HAP-1 (cell line): ENCODE measurements around the gene HRH3.
A peak's percentile ranks its signal among the peaks of the same experiment; 100 is the strongest.

Source experiments
- DNase-seq, 2 experiments: peaks; one replicate each; pipeline ENCODE4 v3.0.0-alpha.2; 2016 to 2020; ENCODE audit warnings: low spot score in 2 of 2
- H3K27me3 ChIP-seq: fragments of 250-450 bp; sonication (Bioruptor Pico); 2 replicates; pipeline ENCODE4 v1.5.1; 2020; ENCODE audit warnings: low read depth, mild to moderate bottlenecking, moderate library complexity
- H3K36me3 ChIP-seq: fragments of 250-450 bp; sonication (Bioruptor Pico); replicated peaks from 2 replicates; pipeline ENCODE4 v1.5.1; 2020; ENCODE audit warnings: mild to moderate bottlenecking
- H3K4me1 ChIP-seq: fragments of 250-450 bp; sonication (Bioruptor Pico); 2 replicates; pipeline ENCODE4 v1.5.1; 2020; ENCODE audit warnings: mild to moderate bottlenecking
- H3K4me3 ChIP-seq: fragments of 250-450 bp; sonication (Bioruptor Pico); 2 replicates; pipeline ENCODE4 v1.5.1; 2020; ENCODE audit warnings: mild to moderate bottlenecking, moderate library complexity
- H3K9me3 ChIP-seq: fragments of 250-450 bp; sonication (Bioruptor Pico); 2 replicates; pipeline ENCODE4 v1.5.1; 2020; ENCODE audit warnings: mild to moderate bottlenecking, moderate library complexity
- in situ Hi-C: fragments of 300-500 bp; cut with MboI; formaldehyde crosslinking; loops from 3 replicates; pipeline ENCODE4 v1.14.3; 2020; ENCODE audit warnings: low sequenced_read_pairs, inconsistent platforms, mixed read lengths

Gene HRH3

DNA sequence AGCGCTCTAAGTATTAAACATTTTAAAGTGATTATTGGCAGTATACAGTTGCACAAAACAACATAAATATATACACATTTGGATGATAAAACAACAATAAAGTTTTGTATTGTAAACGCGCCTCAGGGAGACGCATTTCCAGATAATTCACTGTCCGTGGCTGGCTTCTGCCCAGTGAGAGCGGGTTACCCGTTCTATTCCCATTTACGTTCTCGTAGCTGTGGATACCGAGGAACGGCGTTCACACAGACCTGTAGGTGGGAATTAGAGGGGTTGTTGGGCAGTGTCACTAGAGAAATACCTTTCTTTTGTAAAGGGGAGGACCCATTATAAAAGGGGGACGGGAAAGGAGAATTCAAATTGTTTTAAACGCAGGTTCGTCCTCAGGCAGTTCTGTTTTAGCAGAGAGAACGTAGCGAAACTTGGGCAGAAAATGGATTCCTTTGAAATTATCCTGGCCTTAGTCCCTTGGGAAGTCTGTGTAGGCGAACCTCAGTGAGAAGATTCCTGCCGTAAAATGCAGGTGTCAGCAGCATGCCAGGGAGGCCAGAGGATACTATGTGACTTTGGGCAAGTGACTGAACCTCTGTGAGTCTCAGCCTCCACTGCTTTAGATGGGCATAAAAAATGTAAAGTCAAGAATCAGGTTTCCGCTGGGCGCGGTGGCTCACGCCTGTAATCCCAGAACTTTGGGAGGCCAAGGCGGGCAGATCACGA lies 36.5 kb downstream of the HRH3 start:
- in situ Hi-C loops: no loop called here
- DNase-seq: no peak

DNA sequence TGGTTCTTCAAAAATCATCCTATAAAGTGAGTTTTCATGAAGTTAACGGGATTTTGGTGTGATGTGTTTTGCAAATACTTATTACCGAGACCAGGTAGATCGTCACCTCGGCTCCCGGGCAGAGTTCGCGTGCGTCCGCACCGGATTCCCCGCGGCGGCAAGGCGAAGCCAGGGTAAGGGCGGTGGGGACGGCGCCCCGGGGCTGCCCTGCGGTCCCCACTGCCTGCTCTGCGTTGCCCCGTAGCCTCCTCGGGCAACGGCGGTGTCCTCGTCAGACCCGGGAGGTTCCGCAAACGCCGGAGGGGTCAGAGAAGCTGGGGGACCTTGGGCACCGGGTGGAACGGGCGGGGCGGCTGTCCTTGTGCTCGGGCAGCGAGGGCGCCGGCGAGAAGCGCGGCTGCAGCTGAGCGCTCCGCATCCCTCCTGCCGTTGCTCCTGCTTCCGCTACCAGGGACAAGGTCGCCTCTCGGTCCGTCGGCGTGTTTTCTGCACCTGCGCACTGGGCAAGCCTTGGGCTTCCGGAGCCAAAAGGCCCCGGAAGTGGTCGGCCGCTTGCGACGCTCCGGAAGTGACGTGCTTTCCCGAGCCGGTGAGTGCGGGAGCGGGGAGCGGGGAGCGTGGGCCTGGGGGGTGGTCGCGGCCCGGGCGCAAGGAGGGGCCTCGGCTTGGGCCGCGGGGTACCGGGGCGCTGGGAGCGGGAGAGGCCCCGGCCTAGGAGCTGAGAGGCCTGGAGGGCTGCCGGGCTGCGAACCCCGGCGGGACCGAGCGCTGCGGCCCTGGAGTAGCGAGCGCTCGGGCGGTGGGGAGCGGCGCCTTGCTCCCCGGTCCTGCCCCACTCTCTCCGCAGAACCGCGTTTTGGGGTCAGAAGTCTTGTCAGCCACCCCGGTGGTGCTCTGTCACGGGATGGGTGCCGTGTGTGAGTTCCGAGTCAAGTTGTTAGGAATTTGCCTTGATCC lies 37.3 kb downstream of the HRH3 start, which contains the start of gene MTG2:
Gene MTG2, plus strand, starts transcription at position 560 of the 957 bp plus-strand sequence. CDS start 10,393 bp downstream, outside the sequence.
- in situ Hi-C loops: no loop called here
- peaks cover 16% of the 10 kb centered on the region for H3K36me3 ChIP-seq
- DNase-seq: peak; percentile 89 to 96
- H3K4me1 ChIP-seq: peaks cover 10% of the 10 kb centered on the region
- no peaks in the 10 kb centered on the region for H3K27me3 ChIP-seq
- H3K4me3 ChIP-seq: peak within 1 kb of the TSS; percentile 88
- no peaks in the 10 kb centered on the region for H3K9me3 ChIP-seq

More for the DNA sequence above, 36.5 kb downstream of the HRH3 start:
- no peaks in the 10 kb centered on the region for H3K27me3 ChIP-seq
- peaks cover 10% of the 10 kb centered on the region for H3K4me1 ChIP-seq
- peaks cover 16% of the 10 kb centered on the region for H3K36me3 ChIP-seq
- no peaks in the 10 kb centered on the region for H3K9me3 ChIP-seq
- H3K4me3 ChIP-seq: peak overlapping the region; percentile 88

- no peaks in the 10 kb centered on the region for H3K27me3 ChIP-seq
- H3K9me3 ChIP-seq: no peaks in the 10 kb centered on the region
- H3K36me3 ChIP-seq: peaks cover 16% of the 10 kb centered on the region
- in situ Hi-C loops: no loop called here
- H3K4me3 ChIP-seq: peak overlapping the region; percentile 88
- peak in 1 of 2 experiments; percentile 41 for DNase-seq
- H3K4me1 ChIP-seq: peaks cover 10% of the 10 kb centered on the region
Observed at GRCh38 chr20:62181808-62182207, 38.3 kb downstream of the HRH3 start.

DNA sequence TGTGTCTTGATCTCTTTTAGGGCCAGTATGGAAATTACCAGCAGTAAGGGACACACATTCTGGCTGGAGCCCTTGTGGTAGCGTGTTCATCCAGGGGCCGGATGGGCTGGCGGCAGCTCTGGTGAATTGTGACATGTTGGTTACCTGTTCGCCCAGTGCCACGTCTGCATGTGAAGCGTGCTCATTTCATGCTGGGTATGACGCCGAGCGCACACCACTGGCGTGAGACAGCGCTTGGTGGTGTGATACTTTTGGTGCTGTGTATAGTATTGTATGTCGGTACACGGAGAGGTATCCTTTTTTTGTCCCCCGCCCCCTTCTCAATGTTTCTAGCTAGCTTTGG lies 40.9 kb downstream of the HRH3 start:
- no peak for DNase-seq
- H3K9me3 ChIP-seq: no peaks in the 10 kb centered on the region
- peaks cover 16% of the 10 kb centered on the region for H3K36me3 ChIP-seq
- no peaks in the 10 kb centered on the region for H3K27me3 ChIP-seq
- H3K4me3 ChIP-seq: no peak overlapping the region
- peaks cover 10% of the 10 kb centered on the region for H3K4me1 ChIP-seq
- in situ Hi-C loops: no loop called here

DNA sequence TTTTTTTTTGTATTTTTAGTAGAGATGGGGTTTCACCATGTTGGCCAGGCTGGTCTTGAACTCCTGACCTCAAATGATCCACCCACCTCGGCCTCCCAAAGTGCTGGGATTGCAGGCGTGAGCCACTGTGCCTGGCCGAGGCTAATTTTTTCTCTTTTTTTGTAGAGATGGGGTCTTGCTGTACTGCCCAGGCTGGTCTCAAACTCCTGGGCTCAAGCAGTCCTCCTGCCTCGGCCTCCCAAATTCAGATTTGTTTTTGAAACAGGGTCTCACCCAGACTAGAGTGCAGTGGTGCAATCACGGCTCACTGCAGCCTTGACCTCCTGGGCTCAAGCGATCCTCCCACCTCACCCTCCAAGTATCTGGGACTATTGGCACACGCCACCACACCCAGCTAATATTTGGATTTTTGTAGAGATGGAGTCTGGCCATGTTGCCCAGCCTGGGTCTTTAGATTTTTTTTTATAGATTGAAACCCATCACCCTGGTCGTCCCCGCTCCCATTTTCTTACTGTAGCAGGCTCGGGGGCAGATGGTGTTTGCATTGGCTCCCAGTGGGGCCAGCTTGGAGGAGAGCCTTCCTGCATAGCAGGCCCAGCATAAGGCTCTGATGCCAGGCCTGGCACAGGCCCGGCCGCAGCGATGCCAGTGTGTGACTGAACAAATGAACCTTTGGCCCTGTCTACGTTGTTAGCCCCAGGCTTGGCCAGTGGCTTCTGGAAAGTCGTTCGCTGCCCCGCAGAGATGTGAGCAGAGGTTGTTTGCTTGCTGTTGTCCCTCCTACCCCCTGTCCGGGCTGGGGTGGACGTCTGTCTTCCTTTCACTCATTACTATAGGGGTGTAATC lies 41.5 kb downstream of the HRH3 start:
- Histone ChIP-seq H3K36me3 (peaks cover 16% of the 10 kb centered on the region), H3K4me1 (peaks cover 10% of the 10 kb centered on the region), H3K27me3 (no peaks in the 10 kb centered on the region), H3K9me3 (no peaks in the 10 kb centered on the region), H3K4me3 (no peak overlapping the region)
- in situ Hi-C loops: no loop called here
- no peak for DNase-seq

DNA sequence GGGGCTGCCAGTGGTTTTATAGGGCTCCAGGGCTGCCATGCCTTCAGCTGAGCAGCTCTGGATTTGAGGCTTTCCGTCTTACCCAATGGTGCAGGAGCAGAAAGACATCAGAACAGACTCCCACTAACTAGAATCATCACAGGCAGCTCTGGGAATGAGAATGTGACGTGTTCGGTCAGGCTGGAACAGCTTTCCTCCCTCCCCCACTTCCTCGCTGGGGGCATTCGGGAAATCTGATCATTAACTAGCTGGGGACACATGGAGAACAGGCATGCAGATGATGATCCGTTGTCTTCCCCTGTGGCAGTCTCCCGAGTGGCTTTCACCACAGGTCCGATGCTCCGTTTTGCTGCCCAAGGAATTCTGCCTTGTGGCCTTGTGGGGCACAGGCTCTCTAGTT lies 42.8 kb downstream of the HRH3 start:
- no peak overlapping the region for H3K4me3 ChIP-seq
- no peaks in the 10 kb centered on the region for H3K9me3 ChIP-seq
- no peaks in the 10 kb centered on the region for H3K27me3 ChIP-seq
- peaks cover 11% of the 10 kb centered on the region for H3K36me3 ChIP-seq
- DNase-seq: no peak
- peaks cover 10% of the 10 kb centered on the region for H3K4me1 ChIP-seq
- in situ Hi-C loops: no loop called here

GRCh38 chr20:62176866-62177265 lies 43.2 kb downstream of the HRH3 start:
- DNase-seq: no peak
- no peaks in the 10 kb centered on the region for H3K9me3 ChIP-seq
- peaks cover 11% of the 10 kb centered on the region for H3K36me3 ChIP-seq
- peaks cover 7% of the 10 kb centered on the region for H3K4me1 ChIP-seq
- H3K27me3 ChIP-seq: no peaks in the 10 kb centered on the region
- H3K4me3 ChIP-seq: no peak overlapping the region
- in situ Hi-C loops: no loop called here

DNA sequence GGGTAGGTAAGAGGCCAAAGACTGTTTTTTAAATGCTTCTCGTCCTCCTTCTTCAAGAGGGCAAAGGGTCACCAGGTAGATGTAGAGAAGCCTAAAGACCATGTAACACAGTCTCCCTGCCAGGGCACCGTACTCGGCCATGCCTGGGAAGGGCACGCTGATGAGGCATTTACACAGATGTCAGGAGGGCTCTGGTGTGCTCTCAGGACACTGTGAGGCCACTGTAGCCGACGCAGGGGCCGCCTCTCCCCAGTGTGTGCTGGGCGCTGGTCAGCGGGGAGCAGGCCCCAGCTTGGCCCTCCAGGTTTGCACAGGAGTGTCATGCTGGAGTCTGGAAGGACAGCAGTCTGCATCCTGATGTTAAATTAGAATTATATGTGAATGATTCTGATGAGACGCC lies 44.4 kb downstream of the HRH3 start:
- no peak for DNase-seq

GRCh38 chr20:62174870-62175624 lies 45.0 kb downstream of the HRH3 start:
- in situ Hi-C loops: no loop called here
- no peaks in the 10 kb centered on the region for H3K9me3 ChIP-seq
- no peaks in the 10 kb centered on the region for H3K27me3 ChIP-seq
- no peaks in the 10 kb centered on the region for H3K4me1 ChIP-seq
- H3K36me3 ChIP-seq: peaks cover 2% of the 10 kb centered on the region
- no peak overlapping the region for H3K4me3 ChIP-seq
- no peak for DNase-seq

More for the DNA sequence above, 44.4 kb downstream of the HRH3 start:
- no peaks in the 10 kb centered on the region for H3K27me3 ChIP-seq
- in situ Hi-C loops: no loop called here
- peaks cover 7% of the 10 kb centered on the region for H3K36me3 ChIP-seq
- H3K4me3 ChIP-seq: no peak overlapping the region
- no peaks in the 10 kb centered on the region for H3K4me1 ChIP-seq
- no peaks in the 10 kb centered on the region for H3K9me3 ChIP-seq

DNA sequence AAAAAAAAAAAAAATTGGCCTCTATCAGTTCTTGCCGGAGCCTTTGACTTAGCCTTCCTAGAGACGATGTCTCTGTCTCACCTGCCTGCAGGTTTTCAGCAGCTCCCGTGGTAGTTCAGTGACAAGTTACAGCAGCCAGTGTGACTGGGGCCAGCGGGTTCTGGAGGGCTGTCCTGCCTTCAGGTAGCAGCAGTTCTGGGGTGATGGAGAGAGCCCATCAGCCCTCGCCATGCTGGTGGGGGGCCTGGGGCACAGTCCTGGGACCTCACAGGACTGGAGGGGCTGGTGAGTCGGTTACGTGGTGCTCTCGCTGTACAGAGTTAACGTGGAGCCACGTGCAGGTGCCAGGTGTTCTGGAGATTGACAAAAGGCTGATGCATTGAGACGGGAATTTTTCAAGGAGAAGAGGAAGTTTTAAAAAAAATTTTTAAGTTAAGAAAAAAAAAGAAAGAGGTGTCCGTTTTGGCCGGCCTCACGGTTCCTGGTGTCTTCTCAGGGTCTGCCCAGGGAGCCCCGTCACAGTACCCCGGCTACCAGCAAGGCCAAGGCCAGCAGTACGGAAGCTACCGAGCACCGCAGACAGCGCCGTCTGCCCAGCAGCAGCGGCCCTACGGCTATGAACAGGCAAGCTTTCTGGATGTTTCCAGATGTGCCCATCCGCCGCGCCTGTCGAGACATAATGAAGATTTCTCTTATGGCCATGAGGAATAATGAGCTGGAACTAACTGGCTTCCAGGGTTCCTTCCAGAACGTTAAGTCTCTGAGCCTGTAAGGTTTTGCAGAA lies 45.9 kb downstream of the HRH3 start:
- H3K4me3 ChIP-seq: no peak overlapping the region
- no peaks in the 10 kb centered on the region; the same call in none of the 2 replicates for H3K36me3 ChIP-seq
- H3K9me3 ChIP-seq: no peaks in the 10 kb centered on the region
- no peak for DNase-seq
- no peaks in the 10 kb centered on the region for H3K4me1 ChIP-seq
- in situ Hi-C loops: no loop called here
- no peaks in the 10 kb centered on the region for H3K27me3 ChIP-seq

- in situ Hi-C loops: no loop called here
Observed at GRCh38 chr20:62172666-62173065, 47.4 kb downstream of the HRH3 start.

DNA sequence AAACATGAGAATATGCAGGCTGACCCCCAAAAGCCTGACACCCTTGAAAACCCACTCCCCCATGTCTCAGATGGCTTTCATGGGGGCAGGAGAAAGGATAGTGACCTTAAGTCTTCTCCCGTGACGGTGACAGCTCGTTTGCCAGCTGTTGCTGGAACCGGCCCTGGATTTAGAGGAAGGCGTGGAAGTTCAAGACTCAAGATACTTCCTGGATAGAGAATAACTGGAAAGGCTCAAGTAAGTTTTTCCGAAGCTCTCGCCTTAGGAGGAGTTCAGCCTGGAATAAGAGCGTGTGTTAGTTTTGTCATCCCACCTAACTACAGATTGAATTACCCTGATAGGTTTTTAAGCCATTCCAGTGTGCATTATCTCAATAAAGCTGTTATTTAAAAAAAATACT lies 48.8 kb downstream of the HRH3 start:
- no peak for DNase-seq
- Histone ChIP-seq H3K4me1 (no peaks in the 10 kb centered on the region), H3K36me3 (peaks cover 7% of the 10 kb centered on the region), H3K4me3 (no peak overlapping the region), H3K9me3 (no peaks in the 10 kb centered on the region), H3K27me3 (no peaks in the 10 kb centered on the region)
- in situ Hi-C loops: no loop called here

More at GRCh38 chr20:62172666-62173065, 47.4 kb downstream of the HRH3 start:
- H3K9me3 ChIP-seq: no peaks in the 10 kb centered on the region
- DNase-seq: no peak
- H3K27me3 ChIP-seq: no peaks in the 10 kb centered on the region
- H3K4me1 ChIP-seq: no peaks in the 10 kb centered on the region
- H3K4me3 ChIP-seq: no peak overlapping the region
- H3K36me3 ChIP-seq: peaks cover 5% of the 10 kb centered on the region; the same call in 1 of the 2 replicates
